Activated CD4-positive, alpha-beta memory T cell treated with anti-CD3 and anti-CD28 coated beads, Interleukin-2, amount 10 ng/mL, durations not matched to agents 7 days and 5 days (primary cell): ENCODE measurements around the gene TFAP2B. TPM values are rescaled to one million over a fixed set of nuclear protein-coding genes. Genes with fewer than 3 reads are reported as not detected.

ENCODE experiments used
- CTCF ChIA-PET: fragments of 350-600 bp; sonication (Branson Sonifier 250); formaldehyde crosslinking; loops from one replicate; lab custom pipeline; 2021; ENCODE audit warnings: antibody characterized with exemption, inconsistent platforms; lab: Charles Lee
- POLR2A ChIA-PET: fragments of 350-600 bp; sonication (Branson Sonifier 250); formaldehyde crosslinking; loops from one replicate; lab custom pipeline; 2021; ENCODE audit warnings: antibody characterized with exemption; lab: Charles Lee
- DNase-seq: peaks from one replicate; pipeline ENCODE4 v3.0.0-alpha.2; 2020
- H3K27ac Mint-ChIP-seq: one replicate; pipeline ENCODE4 v1.8.0; 2021; ENCODE audit warnings: mild to moderate bottlenecking, mixed read lengths
- H3K27me3 Mint-ChIP-seq: one replicate; pipeline ENCODE4 v1.8.0; 2021; ENCODE audit warnings: mixed read lengths
- H3K36me3 Mint-ChIP-seq: one replicate; pipeline ENCODE4 v1.8.0; 2021; ENCODE audit warnings: low read depth, mixed read lengths
- H3K4me1 Mint-ChIP-seq: one replicate; pipeline ENCODE4 v1.8.0; 2021; ENCODE audit warnings: mixed read lengths
- H3K4me3 Mint-ChIP-seq: one replicate; pipeline ENCODE4 v1.8.0; 2021; ENCODE audit warnings: mild to moderate bottlenecking, mixed read lengths
- H3K9me3 Mint-ChIP-seq: one replicate; pipeline ENCODE4 v1.8.0; 2021; ENCODE audit warnings: mixed read lengths
- total RNA-seq, 2 experiments: library from RNA; stranded (reverse); gene quantifications; one replicate each; pipeline ENCODE4 v1.2.3, GENCODE V29; 2021

TFAP2B gene
- total RNA-seq, 2 experiments from 2014 or later = not detected

DNA sequence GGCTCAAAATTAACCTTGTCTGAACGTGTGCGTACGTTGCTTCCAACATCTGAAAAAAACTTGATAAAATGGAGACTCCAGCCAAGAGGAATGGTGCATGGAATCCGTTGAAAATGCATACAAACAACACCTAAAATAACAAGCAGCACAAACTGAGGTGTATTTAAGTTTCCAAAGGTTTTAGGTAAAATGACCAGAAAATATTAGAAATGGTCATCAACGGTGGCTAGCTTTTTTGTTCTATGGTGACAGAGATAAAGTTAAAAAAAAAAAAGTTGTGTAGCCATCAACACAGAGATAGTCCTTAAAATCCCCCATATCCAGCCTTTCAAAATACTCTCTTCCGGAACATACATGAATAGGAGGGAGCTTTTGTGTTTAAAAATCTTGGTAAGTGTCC, 651 bp upstream of the TFAP2B start:
- H3K4me3 Mint-ChIP-seq = no peak overlapping the region
- no peaks in the 10 kb centered on the region for H3K36me3 Mint-ChIP-seq
- H3K27me3 Mint-ChIP-seq = peaks cover 67% of the 10 kb centered on the region
- POLR2A ChIA-PET = no interaction called here
- no peaks in the 10 kb centered on the region for H3K9me3 Mint-ChIP-seq
- CTCF ChIA-PET = interaction anchor here (0.7 kb wide), 1 partner anchor 1001 kb away, joined by 3 read pairs; no protein-coding TSS in a partner anchor
- H3K4me1 Mint-ChIP-seq = peaks cover 14% of the 10 kb centered on the region
- DNase-seq = no peak
- no peak overlapping the region for H3K27ac Mint-ChIP-seq

- no peak for DNase-seq
- peaks cover 79% of the 10 kb centered on the region for H3K27me3 Mint-ChIP-seq
- ChIA-PET POLR2A (no interaction called here), CTCF (no interaction called here)
- no peak overlapping the region for H3K27ac Mint-ChIP-seq
- no peak overlapping the region for H3K4me3 Mint-ChIP-seq
- H3K9me3 Mint-ChIP-seq = no peaks in the 10 kb centered on the region
- H3K36me3 Mint-ChIP-seq = no peaks in the 10 kb centered on the region
- peaks cover 14% of the 10 kb centered on the region for H3K4me1 Mint-ChIP-seq
Observed at GRCh38 chr6:50819466-50819903, 814 bp downstream of the TFAP2B start.

DNA sequence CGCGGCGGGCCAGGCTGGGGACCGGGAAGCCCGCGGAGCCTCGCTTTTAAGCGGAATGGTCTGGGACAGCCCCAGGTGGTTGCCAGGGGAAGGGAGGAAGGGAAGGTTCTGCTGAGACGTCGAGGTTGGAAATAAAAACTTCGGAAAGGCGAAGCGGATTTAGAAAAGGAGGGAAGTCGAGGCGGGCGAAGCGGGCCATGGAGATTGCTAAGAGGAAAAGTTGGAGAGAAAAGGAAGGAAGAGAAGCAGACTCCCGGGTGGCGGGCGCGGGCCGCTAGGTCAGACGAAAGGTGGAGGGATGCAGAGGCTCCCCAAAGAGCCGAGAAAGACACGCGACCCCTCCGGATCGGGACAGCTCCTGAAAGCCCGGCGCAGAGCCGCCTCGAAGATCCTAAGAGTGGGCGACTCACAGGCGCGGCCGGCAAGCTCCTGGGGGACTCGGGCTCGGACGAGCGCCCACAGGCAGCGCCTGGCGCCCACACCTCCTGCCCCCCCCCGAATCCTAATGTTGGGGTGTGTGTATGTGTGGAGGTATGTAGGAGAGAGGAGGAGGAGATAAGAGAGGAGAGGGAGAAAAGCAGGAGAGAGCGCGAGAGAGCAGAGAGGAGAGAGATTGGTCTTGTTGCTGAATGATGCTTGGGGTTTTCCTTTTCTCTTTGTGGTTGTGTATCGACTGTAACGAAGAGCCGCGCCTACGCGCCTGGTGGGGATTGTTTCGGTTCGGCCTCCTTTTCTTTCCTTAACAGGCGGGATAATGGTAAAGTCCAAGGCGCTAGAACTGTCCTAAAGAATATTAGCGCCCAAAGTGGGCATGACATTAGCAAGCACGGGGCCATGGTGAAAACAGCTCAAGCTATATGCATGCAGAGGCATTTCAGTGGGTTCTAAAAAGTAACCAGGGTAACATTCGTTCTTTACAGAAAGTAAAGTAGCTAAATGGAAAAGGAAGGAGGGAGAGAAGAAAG, 1.5 kb downstream of the TFAP2B start:
- ChIA-PET POLR2A (no interaction called here), CTCF (interaction anchor here (0.6 kb wide), 1 partner anchor 800 kb away, joined by 6 read pairs; no protein-coding TSS in a partner anchor)
- Mint-ChIP-seq H3K27me3 (peaks cover 83% of the 10 kb centered on the region), H3K9me3 (no peaks in the 10 kb centered on the region), H3K36me3 (no peaks in the 10 kb centered on the region), H3K27ac (no peak overlapping the region), H3K4me3 (peak overlapping the region; percentile 21), H3K4me1 (peaks cover 13% of the 10 kb centered on the region)
- no peak for DNase-seq

DNA sequence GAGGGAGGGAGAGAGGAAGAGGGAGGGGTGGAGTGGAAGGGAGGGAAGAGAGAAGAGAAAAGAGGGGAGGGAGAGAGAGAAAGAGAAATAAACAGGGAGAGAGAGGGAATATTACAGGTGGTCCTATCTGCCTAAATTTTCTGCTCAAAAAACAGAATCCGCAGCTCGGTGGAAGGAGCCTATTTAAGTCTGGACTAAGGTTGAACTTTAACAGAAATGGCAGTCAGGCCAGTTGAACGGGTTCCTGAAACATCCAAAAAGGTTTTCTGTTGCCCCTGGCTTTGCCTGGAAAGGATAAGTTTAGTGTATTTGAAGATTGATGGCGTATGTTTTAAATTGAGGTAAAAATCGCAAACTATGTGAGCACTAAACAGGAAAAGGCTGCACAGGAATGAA, 2.2 kb downstream of the TFAP2B start:
- no peak for DNase-seq
- ChIA-PET POLR2A (no interaction called here), CTCF (interaction anchor here (0.6 kb wide), 1 partner anchor 801 kb away, joined by 6 read pairs; no protein-coding TSS in a partner anchor)
- Mint-ChIP-seq H3K4me1 (peaks cover 9% of the 10 kb centered on the region), H3K27ac (no peak overlapping the region), H3K4me3 (no peak overlapping the region), H3K9me3 (no peaks in the 10 kb centered on the region), H3K27me3 (peaks cover 84% of the 10 kb centered on the region), H3K36me3 (no peaks in the 10 kb centered on the region)

- POLR2A ChIA-PET = no interaction called here
- Mint-ChIP-seq H3K9me3 (no peaks in the 10 kb centered on the region), H3K27ac (no peak overlapping the region), H3K4me3 (no peak overlapping the region), H3K36me3 (no peaks in the 10 kb centered on the region), H3K4me1 (peaks cover 6% of the 10 kb centered on the region), H3K27me3 (peaks cover 87% of the 10 kb centered on the region)
- no peak for DNase-seq
- CTCF ChIA-PET = no interaction called here
Observed at GRCh38 chr6:50821441-50822077, 2.9 kb downstream of the TFAP2B start.

DNA sequence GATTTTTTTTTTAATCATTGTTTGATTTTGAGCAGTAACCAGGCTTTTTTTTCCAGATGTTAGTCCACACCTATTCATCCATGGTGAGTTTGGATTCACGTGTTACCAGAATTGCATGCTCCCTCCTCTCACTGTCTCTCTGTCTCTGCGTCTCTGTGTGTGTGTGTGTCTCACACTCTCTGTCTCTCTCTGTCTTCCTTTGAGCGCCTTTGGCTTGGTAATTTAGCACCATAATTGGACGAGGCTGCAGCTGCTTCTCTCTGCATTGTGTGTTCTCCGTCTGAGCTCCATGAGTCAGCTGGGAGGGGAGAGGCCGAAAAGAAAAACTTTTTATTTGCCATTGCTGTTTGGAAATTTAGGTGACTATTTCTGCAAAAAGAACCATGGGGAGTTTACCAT, 3.4 kb downstream of the TFAP2B start:
- CTCF ChIA-PET = no interaction called here

GRCh38 chr6:50823094-50823920, 4.6 kb downstream of the TFAP2B start:
- DNase-seq = no peak
- ChIA-PET POLR2A (no interaction called here), CTCF (no interaction called here)
- H3K9me3 Mint-ChIP-seq = no peaks in the 10 kb centered on the region
- peaks cover 82% of the 10 kb centered on the region for H3K27me3 Mint-ChIP-seq
- no peak overlapping the region for H3K4me3 Mint-ChIP-seq
- no peak overlapping the region for H3K27ac Mint-ChIP-seq
- H3K36me3 Mint-ChIP-seq = no peaks in the 10 kb centered on the region
- H3K4me1 Mint-ChIP-seq = peaks cover 6% of the 10 kb centered on the region

More for the DNA sequence above, 3.4 kb downstream of the TFAP2B start:
- Mint-ChIP-seq H3K27me3 (peaks cover 90% of the 10 kb centered on the region), H3K4me1 (peaks cover 6% of the 10 kb centered on the region), H3K4me3 (no peak overlapping the region), H3K27ac (no peak overlapping the region), H3K9me3 (no peaks in the 10 kb centered on the region), H3K36me3 (no peaks in the 10 kb centered on the region)
- no peak for DNase-seq
- POLR2A ChIA-PET = no interaction called here

- DNase-seq = no peak
- ChIA-PET POLR2A (no interaction called here), CTCF (no interaction called here)
- peaks cover 6% of the 10 kb centered on the region for H3K4me1 Mint-ChIP-seq
- no peaks in the 10 kb centered on the region for H3K9me3 Mint-ChIP-seq
- peaks cover 78% of the 10 kb centered on the region for H3K27me3 Mint-ChIP-seq
- H3K36me3 Mint-ChIP-seq = no peaks in the 10 kb centered on the region
- no peak overlapping the region for H3K4me3 Mint-ChIP-seq
- H3K27ac Mint-ChIP-seq = no peak overlapping the region
Observed at GRCh38 chr6:50824552-50824951, 5.9 kb downstream of the TFAP2B start.

GRCh38 chr6:50825375-50826036, 6.8 kb downstream of the TFAP2B start:
- no peaks in the 10 kb centered on the region for H3K36me3 Mint-ChIP-seq
- ChIA-PET POLR2A (no interaction called here), CTCF (no interaction called here)
- no peak overlapping the region for H3K4me3 Mint-ChIP-seq
- peaks cover under 1% of the 10 kb centered on the region for H3K4me1 Mint-ChIP-seq
- H3K9me3 Mint-ChIP-seq = no peaks in the 10 kb centered on the region
- H3K27me3 Mint-ChIP-seq = peaks cover 70% of the 10 kb centered on the region
- no peak for DNase-seq
- no peak overlapping the region for H3K27ac Mint-ChIP-seq

- no peak for DNase-seq
- Mint-ChIP-seq H3K9me3 (no peaks in the 10 kb centered on the region), H3K27me3 (peaks cover 63% of the 10 kb centered on the region), H3K4me1 (no peaks in the 10 kb centered on the region), H3K4me3 (no peak overlapping the region), H3K27ac (no peak overlapping the region), H3K36me3 (no peaks in the 10 kb centered on the region)
- CTCF ChIA-PET = no interaction called here
- POLR2A ChIA-PET = no interaction called here
Observed at GRCh38 chr6:50826037-50826761, 7.5 kb downstream of the TFAP2B start.

GRCh38 chr6:50826803-50827202, 8.1 kb downstream of the TFAP2B start:
- POLR2A ChIA-PET = no interaction called here
- Mint-ChIP-seq H3K36me3 (no peaks in the 10 kb centered on the region), H3K27me3 (peaks cover 57% of the 10 kb centered on the region), H3K27ac (no peak overlapping the region), H3K9me3 (no peaks in the 10 kb centered on the region), H3K4me3 (no peak overlapping the region), H3K4me1 (no peaks in the 10 kb centered on the region)
- CTCF ChIA-PET = no interaction called here
- no peak for DNase-seq

DNA sequence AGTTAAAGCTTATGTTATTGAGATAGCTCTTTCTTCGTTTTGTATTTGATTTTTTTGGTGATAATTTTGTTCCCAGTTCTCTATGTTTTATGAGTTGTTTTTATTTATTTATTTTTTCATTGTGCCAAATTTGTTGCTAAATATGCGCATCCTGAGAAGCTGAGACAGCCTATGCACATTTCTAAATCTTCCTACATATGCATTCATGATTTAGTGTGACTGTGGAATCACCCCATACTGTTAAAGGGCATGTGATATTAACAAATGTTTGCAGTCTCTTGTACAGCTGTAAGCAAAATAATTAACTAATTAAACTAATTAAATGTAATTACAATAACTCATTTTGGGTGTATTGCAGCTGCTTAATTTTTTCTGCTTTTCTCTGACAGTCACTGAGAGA, 10.4 kb downstream of the TFAP2B start:
- Mint-ChIP-seq H3K4me1 (no peaks in the 10 kb centered on the region), H3K9me3 (no peaks in the 10 kb centered on the region), H3K36me3 (no peaks in the 10 kb centered on the region), H3K27ac (no peak overlapping the region), H3K27me3 (peaks cover 35% of the 10 kb centered on the region), H3K4me3 (no peak overlapping the region)
- ChIA-PET POLR2A (no interaction called here), CTCF (no interaction called here)
- DNase-seq = no peak
